ENCODE data around the gene MAST2.
"Not testable (repeated sequence)": the region's sequence is repeated elsewhere in the genome, so short reads cannot be mapped to it uniquely, and the experiment has no call there.

Gene MAST2

DNA sequence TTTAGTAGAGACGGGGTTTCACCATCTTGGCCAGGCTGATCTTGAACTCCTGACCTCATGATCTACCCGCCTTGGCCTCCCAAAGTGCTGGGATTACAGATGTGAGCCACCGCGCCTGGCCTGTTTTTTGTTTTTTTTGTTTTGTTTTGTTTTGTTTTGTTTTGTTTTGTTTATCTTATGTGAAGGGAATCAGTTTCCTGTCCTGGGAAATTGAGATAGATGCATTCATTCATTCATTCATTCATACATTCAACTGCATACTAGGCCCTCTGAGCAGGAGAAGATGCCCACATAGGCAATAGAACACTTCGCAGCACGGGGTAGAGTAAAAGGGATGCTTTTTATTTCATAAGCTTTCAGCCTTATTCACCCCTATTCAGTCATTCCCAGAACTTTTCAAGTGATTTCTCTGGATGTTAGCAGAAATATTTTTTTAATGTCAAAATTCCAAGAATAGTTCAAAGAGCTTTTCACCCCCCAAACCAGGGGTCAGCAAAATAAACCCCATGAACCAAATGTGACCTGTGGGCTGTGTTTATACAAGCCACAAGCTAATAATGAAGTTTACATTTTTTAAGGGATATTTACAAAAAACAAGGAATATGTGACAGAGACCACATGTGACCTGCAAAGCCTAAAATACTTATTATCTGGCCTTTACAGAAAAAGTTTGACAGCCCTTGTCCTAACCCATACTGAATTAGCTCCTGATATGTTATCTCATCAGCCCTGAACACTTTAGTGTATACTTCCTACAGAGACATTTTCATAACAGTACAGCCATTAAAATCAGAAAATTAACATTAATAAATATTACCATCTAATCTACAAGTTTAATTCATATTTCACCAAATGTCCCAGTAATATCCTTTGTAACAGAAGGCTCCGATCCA, 127.1 kb downstream of the MAST2 start:
- no peak for DNase-seq (ENCODE audit: extremely low read depth in 1 of 2, low read depth in 1 of 2)

- not testable (repeated sequence) for DNase-seq (ENCODE audit: extremely low read depth in 1 of 2, low read depth in 1 of 2)
These were observed 128.8 kb downstream of the MAST2 start for GRCh38 chr1:45932205-45932604.

- DNase-seq (ENCODE audit: extremely low read depth in 1 of 2, low read depth in 1 of 2), result no peak
These were observed 131.5 kb downstream of the MAST2 start for GRCh38 chr1:45934947-45935346.

GRCh38 chr1:45938029-45938428, 134.6 kb downstream of the MAST2 start:
- no peak for DNase-seq (ENCODE audit: extremely low read depth in 1 of 2, low read depth in 1 of 2)

GRCh38 chr1:45942411-45942810, 139.0 kb downstream of the MAST2 start:
- DNase-seq (ENCODE audit: extremely low read depth in 1 of 2, low read depth in 1 of 2), result no peak

DNA sequence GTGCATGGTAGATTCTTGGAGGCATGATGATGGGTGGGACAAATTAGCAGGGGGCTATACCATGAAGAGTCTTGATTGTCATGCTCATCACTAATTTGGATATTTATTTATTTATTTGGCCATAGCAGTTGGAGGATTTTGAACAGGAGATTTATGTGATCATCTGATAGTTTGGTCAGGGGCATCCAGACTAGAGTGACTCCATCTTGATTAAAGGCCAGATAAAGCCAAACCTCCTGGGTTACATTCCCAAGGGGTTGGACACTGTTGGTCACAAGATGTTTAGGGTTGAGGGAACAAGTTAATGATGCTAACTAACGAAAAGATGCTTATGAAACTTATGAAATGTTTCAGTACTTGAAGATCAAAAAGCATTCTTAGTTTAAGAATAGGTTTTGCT, 139.8 kb downstream of the MAST2 start:
- DNase-seq (ENCODE audit: extremely low read depth in 1 of 2, low read depth in 1 of 2), result no peak

- DNase-seq (ENCODE audit: extremely low read depth in 1 of 2, low read depth in 1 of 2), result no peak
These were observed 142.0 kb downstream of the MAST2 start for GRCh38 chr1:45945426-45945825.

GRCh38 chr1:45949462-45949861, 146.1 kb downstream of the MAST2 start:
- DNase-seq (ENCODE audit: extremely low read depth in 1 of 2, low read depth in 1 of 2), result not testable (repeated sequence)

- DNase-seq (ENCODE audit: extremely low read depth in 1 of 2, low read depth in 1 of 2), result no peak
These were observed 148.7 kb downstream of the MAST2 start for GRCh38 chr1:45952072-45952471.

- no peak for DNase-seq (ENCODE audit: extremely low read depth in 1 of 2, low read depth in 1 of 2)
These were observed 150.8 kb downstream of the MAST2 start for GRCh38 chr1:45953934-45954847.

- no peak for DNase-seq (ENCODE audit: extremely low read depth in 1 of 2, low read depth in 1 of 2)
These were observed 154.3 kb downstream of the MAST2 start for GRCh38 chr1:45957684-45958083.

DNA sequence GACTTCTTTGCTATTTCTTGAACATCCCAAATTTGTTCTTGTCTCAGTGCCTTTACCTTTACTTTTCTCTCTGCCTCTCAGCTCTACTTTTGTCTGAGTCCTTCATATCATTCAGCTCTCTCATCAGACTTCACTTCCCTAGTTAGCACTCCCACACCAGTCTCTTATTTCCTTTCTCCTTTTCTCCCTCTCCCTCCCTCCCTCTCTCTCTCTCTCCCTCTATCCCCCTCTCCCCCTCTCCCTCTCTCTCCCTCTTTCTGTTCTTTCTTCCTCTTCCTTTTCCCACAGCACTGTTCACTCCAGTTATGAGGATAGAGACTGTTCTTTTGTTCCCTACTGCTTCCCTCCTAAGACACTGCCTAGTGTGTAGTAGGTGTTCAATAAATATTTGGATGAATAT, 154.9 kb downstream of the MAST2 start:
- no peak for DNase-seq (ENCODE audit: extremely low read depth in 1 of 2, low read depth in 1 of 2)

DNA sequence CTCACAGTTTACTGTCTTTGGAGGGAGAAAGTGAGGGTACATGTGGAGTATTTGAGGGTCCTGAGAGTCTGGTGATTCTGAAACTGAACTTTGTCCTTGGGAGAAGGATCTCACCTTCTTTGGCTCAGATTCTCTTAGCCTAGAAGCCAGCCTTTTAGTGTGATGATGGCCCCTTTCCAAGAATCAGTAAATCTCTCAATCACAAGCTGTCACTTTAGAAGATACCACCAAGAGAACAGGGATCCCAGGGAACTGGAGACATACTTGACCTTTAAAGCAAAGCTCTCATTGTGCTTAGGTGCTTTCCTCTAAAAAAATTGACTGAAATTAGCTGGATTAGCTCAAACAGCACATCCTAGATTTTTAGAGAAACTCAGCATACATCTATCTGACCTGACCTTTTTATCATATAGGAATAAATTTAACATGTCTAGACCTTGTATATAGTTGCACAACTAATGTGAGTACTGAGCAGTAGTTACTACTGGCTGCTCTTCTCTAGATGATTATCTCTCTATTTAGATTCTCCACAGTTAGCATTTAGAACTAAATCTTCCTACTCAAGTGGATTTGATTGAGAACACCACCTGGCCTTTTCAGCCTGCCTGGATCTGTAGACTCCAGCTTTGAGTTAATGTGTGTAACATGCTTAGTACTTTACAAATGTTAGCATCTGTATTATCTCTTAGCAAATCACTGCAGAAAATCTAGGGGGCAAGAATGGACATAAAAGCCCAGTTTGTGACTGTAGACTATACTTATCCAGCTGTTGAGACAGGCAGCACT, 157.7 kb downstream of the MAST2 start:
- DNase-seq (ENCODE audit: extremely low read depth in 1 of 2, low read depth in 1 of 2), result no peak

DNA sequence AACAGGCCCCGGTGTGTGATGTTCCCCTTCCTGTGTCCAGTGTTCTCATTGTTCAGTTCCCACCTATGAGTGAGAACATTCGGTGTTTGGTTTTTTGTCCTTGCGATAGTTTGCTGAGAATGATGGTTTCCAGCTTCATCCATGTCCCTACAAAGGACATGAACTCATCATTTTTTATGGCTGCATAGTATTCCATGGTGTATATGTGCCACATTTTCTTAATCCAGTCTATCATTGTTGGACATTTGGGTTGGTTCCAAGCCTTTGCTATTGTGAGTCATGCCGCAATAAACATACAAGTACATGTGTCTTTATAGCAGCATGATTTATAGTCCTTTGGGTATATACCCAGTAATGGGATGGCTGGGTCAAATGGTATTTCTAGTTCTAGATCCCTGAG, 158.5 kb downstream of the MAST2 start:
- DNase-seq (ENCODE audit: extremely low read depth in 1 of 2, low read depth in 1 of 2), result not testable (repeated sequence)

DNA sequence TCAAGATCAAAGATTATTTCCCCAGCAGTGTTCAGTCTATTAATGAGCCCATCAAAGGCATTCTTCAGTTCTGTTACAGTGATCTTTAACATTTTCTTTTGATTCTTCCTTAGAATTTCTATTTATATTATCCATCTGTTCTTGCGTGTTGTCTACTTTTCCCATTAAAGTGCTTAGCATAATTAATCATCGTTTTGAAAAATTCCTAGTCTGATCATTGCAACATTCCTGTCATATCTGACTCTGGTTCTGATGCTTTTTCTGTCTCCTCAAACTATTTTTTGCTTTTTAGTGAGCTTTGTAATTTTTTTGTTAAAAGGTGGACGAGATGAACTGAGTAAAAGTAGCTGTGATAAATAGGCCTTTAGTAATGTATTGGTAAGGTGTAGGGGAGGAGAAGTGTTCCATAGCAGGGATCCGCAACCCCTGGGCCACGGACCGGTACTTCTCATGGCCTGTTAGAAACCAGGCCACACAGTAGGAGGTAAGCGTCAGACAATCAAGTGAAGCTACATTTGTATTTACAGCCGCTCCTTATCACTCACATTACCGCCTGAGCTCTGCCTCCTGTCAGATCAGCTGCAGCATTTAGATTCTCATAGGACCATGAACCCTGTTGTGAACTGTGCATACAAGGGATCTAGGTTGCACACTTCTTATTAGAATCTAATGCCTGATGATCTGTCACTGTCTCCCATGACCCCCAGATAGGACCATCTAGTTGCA, 165.7 kb downstream of the MAST2 start:
- DNase-seq (ENCODE audit: extremely low read depth in 1 of 2, low read depth in 1 of 2), result no peak

- no peak for DNase-seq (ENCODE audit: extremely low read depth in 1 of 2, low read depth in 1 of 2)
These were observed 166.5 kb downstream of the MAST2 start for GRCh38 chr1:45969866-45970265.

- no peak for DNase-seq (ENCODE audit: extremely low read depth in 1 of 2, low read depth in 1 of 2)
These were observed 167.9 kb downstream of the MAST2 start for GRCh38 chr1:45971335-45971734.

GRCh38 chr1:45971922-45972531, 168.6 kb downstream of the MAST2 start:
- no peak for DNase-seq (ENCODE audit: extremely low read depth in 1 of 2, low read depth in 1 of 2)

GRCh38 chr1:45972621-45973020, 169.2 kb downstream of the MAST2 start:
- DNase-seq (ENCODE audit: extremely low read depth in 1 of 2, low read depth in 1 of 2), result no peak

- DNase-seq (ENCODE audit: extremely low read depth in 1 of 2, low read depth in 1 of 2), result no peak
These were observed 169.7 kb downstream of the MAST2 start for GRCh38 chr1:45973121-45973520.
